ENCODE measurements around the gene MEX3A.
A peak's percentile ranks its signal among the peaks of the same experiment; 100 is the strongest.

MEX3A gene, protein sequence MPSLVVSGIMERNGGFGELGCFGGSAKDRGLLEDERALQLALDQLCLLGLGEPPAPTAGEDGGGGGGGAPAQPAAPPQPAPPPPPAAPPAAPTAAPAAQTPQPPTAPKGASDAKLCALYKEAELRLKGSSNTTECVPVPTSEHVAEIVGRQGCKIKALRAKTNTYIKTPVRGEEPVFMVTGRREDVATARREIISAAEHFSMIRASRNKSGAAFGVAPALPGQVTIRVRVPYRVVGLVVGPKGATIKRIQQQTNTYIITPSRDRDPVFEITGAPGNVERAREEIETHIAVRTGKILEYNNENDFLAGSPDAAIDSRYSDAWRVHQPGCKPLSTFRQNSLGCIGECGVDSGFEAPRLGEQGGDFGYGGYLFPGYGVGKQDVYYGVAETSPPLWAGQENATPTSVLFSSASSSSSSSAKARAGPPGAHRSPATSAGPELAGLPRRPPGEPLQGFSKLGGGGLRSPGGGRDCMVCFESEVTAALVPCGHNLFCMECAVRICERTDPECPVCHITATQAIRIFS

GRCh38 chr1:156082309-156083091, at the start of gene MEX3A:
MEX3A (minus strand) TSS chr1:156082465; CDS start chr1:156081998, 467 bp downstream.
- no peaks in the 10 kb centered on the region for H3K9me2 ChIP-seq (replicated peaks; ENCODE audit: insufficient read depth, low read length)
- no peaks in the 10 kb centered on the region for H3F3A ChIP-seq (ENCODE audit: insufficient read depth, low read length)
- H3K9me3 ChIP-seq (replicated peaks; ENCODE audit: insufficient read depth, low read length): no peaks in the 10 kb centered on the region
- no peak within 1 kb of the TSS for H3K27ac ChIP-seq (ENCODE audit: low read length)
- H3K4me1 ChIP-seq (ENCODE audit: low read length): peaks cover 5% of the 10 kb centered on the region
- H3K27me3 ChIP-seq (replicated peaks; ENCODE audit: insufficient read depth, low read length): peaks cover 53% of the 10 kb centered on the region
- peak within 1 kb of the TSS; percentile 31; the same call in 1 of the 2 replicates for H3K9ac ChIP-seq (ENCODE audit: low read length)
- peak within 1 kb of the TSS; percentile 99 for H3K4me2 ChIP-seq (ENCODE audit: low read depth, low read length)
- peak within 1 kb of the TSS; percentile 90 for H3K4me3 ChIP-seq (ENCODE audit: low read length)
- no peaks in the 10 kb centered on the region for H3K79me2 ChIP-seq (ENCODE audit: low read length)
- H4K20me1 ChIP-seq (ENCODE audit: insufficient read depth, low read length): no peaks in the 10 kb centered on the region
- H3K36me3 ChIP-seq (replicated peaks; ENCODE audit: insufficient read depth, low read length): no peaks in the 10 kb centered on the region
- H2AFZ ChIP-seq (ENCODE audit: low read length): peak within 1 kb of the TSS; percentile 98
- TF ChIP-seq EZH2 (optimal IDR thresholded peaks at IDR 0.05; ENCODE audit: low read depth, low read length) (no peak), CTCF (IDR thresholded peaks at IDR 0.05; ENCODE audit: low read length) (no peak), EZH2phosphoT487 (IDR thresholded peaks at IDR 0.05; ENCODE audit: low read length) (no peak)
- peak; percentile 65 for DNase-seq

- Histone ChIP-seq H3F3A (ENCODE audit: insufficient read depth, low read length) (peaks cover 6% of the 10 kb centered on the region; the same call in 1 of the 2 replicates), H3K4me3 (ENCODE audit: low read length) (no peak overlapping the region), H3K79me2 (ENCODE audit: low read length) (no peaks in the 10 kb centered on the region), H3K4me2 (ENCODE audit: low read depth, low read length) (no peak overlapping the region), H3K4me1 (ENCODE audit: low read length) (peaks cover 32% of the 10 kb centered on the region), H3K9me3 (replicated peaks; ENCODE audit: insufficient read depth, low read length) (no peaks in the 10 kb centered on the region), H3K9me2 (replicated peaks; ENCODE audit: insufficient read depth, low read length) (no peaks in the 10 kb centered on the region), H3K36me3 (replicated peaks; ENCODE audit: insufficient read depth, low read length) (no peaks in the 10 kb centered on the region), H3K27me3 (replicated peaks; ENCODE audit: insufficient read depth, low read length) (no peaks in the 10 kb centered on the region), H4K20me1 (ENCODE audit: insufficient read depth, low read length) (no peaks in the 10 kb centered on the region), H3K27ac (ENCODE audit: low read length) (no peak overlapping the region), H3K9ac (ENCODE audit: low read length) (no peak overlapping the region), H2AFZ (ENCODE audit: low read length) (no peak overlapping the region)
- TF ChIP-seq CTCF (IDR thresholded peaks at IDR 0.05; ENCODE audit: low read length): no peak
- no peak for TF ChIP-seq EZH2phosphoT487 (IDR thresholded peaks at IDR 0.05; ENCODE audit: low read length)
- no peak for TF ChIP-seq EZH2 (optimal IDR thresholded peaks at IDR 0.05; ENCODE audit: low read depth, low read length)
- no peak for DNase-seq
Observed at GRCh38 chr1:156130578-156130942, 48.3 kb upstream of the MEX3A start.

DNA sequence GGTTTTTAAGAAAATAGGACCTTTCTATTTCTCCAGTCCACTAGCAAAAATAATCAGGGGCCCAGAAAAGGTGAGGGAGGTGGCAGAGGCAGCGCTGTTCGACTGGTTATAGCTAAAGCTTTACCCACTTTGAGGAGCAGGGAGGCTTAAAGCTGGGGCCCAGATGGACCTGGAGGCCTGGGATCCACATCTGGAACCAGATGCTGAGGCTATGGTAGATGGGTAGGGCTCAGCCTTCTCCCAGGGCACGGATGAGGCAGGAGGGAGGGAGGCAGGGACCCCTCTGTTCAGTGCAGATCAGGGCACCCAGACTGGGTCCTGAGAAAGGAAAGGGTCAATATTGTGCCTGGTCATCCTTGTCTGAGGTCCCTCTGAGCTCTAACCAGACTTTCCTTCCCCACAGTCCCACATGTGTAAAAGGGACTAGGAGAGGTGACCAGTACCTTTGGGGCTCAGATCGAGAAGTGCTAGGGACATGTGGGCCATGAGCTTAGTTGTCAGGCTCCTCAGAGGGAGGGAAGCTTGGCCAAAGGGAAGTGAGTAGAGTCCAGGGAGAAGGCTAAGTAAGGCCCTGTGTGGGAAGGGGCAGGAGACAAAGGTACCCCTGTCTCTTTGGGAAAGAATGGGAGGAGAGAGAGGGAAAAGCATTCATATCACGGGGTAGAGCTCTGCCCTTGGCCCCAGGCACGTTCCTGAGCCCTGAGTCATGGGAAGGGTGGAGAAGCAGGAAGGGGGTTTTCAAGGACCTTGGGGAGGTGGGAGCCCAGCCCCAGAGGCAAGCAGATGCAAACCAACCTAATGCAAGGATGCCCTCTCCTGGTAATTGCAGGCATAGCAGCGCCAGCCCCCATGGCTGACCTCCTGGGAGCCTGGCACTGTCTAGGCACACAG, 47.7 kb upstream of the MEX3A start:
- Histone ChIP-seq H3K4me1 (ENCODE audit: low read length) (peaks cover 32% of the 10 kb centered on the region), H3K36me3 (replicated peaks; ENCODE audit: insufficient read depth, low read length) (no peaks in the 10 kb centered on the region), H3K9me3 (replicated peaks; ENCODE audit: insufficient read depth, low read length) (no peaks in the 10 kb centered on the region), H2AFZ (ENCODE audit: low read length) (no peak overlapping the region), H3F3A (ENCODE audit: insufficient read depth, low read length) (peaks cover 6% of the 10 kb centered on the region; the same call in 1 of the 2 replicates), H3K4me2 (ENCODE audit: low read depth, low read length) (no peak overlapping the region), H3K79me2 (ENCODE audit: low read length) (no peaks in the 10 kb centered on the region), H3K9ac (ENCODE audit: low read length) (no peak overlapping the region), H4K20me1 (ENCODE audit: insufficient read depth, low read length) (no peaks in the 10 kb centered on the region), H3K27me3 (replicated peaks; ENCODE audit: insufficient read depth, low read length) (no peaks in the 10 kb centered on the region), H3K9me2 (replicated peaks; ENCODE audit: insufficient read depth, low read length) (no peaks in the 10 kb centered on the region), H3K4me3 (ENCODE audit: low read length) (no peak overlapping the region), H3K27ac (ENCODE audit: low read length) (no peak overlapping the region)
- TF ChIP-seq EZH2phosphoT487 (IDR thresholded peaks at IDR 0.05; ENCODE audit: low read length) (no peak), CTCF (IDR thresholded peaks at IDR 0.05; ENCODE audit: low read length) (peak; percentile 99)
- peak; percentile 79 for DNase-seq

Data from MM.1S (cell line).